Esophagus squamous epithelium (tissue), 5 donors: ENCODE results near the gene RNF180. TPM values are rescaled to one million over a fixed set of nuclear protein-coding genes. Genes with fewer than 3 reads are reported as not detected.

ENCODE experiments used
- DNase-seq: peaks from one replicate; lab custom pipeline; 2025; lab: John Stamatoyannopoulos, UW
- H3K27ac ChIP-seq, 4 donors: fragments of 200-600 bp; sonication (generic); one replicate each; pipeline ENCODE4 v1.5.1; 2016 to 2019; ENCODE audit warnings: mild to moderate bottlenecking in 1 of 4
- H3K27me3 ChIP-seq, 4 donors: fragments of 200-600 bp; sonication (generic); 1 replicate in 3 of 4; 2 replicates in 1 of 4; pipeline versions ENCODE4 v1.5.1 to v1.6.0; 2017 to 2021; ENCODE audit warnings: antibody characterized with exemption in 1 of 4
- H3K36me3 ChIP-seq, 3 donors: fragments of 200-600 bp; sonication (generic); one replicate each; pipeline ENCODE4 v1.5.1; 2016 to 2019
- H3K4me1 ChIP-seq, 3 donors: fragments of 200-600 bp; sonication (generic); one replicate each; pipeline ENCODE4 v1.5.1; 2017 to 2019
- H3K4me3 ChIP-seq, 4 donors: fragments of 200-600 bp; sonication (generic); 1 replicate in 3 of 4; 2 replicates in 1 of 4; pipeline ENCODE4 v1.5.1; 2016 to 2019; ENCODE audit warnings: mild to moderate bottlenecking in 2 of 4, moderate library complexity in 1 of 4
- H3K9me3 ChIP-seq, 3 donors: fragments of 200-600 bp; sonication (generic); one replicate each; pipeline ENCODE4 v1.5.1; 2016 to 2019
- POLR2A ChIP-seq, 4 donors: fragments of 450-650 bp; IDR thresholded peaks; one replicate each; pipeline ENCODE4 v1.6.1; 2017; ENCODE audit warnings: antibody characterized with exemption in 4 of 4, mild to moderate bottlenecking in 4 of 4, moderate library complexity in 3 of 4
- WGBS, 2 donors: methylation state at CpG; one replicate each; pipeline ENCODE4 v1.1.5; 2018; 5-methylcytosine and 5-hydroxymethylcytosine counted together
- intact Hi-C: fragments of 100-400 bp; cut with DNase I; formaldehyde crosslinking; loops from one replicate; pipeline ENCODE4 v1.15.0; 2022
- total RNA-seq, 4 donors: library from RNA; depleted of rRNA; stranded (reverse); fragments of >200 nt; gene quantifications; one replicate each; pipeline ENCODE4 v1.1.0, GENCODE V29; 2016
- TF ChIP-seq, protein P1 (sequence below), 6 experiments: fragments of 450-650 bp in 4 of 6; fragments of 200-600 bp in 2 of 6; sonication (generic) in 2 of 6; IDR thresholded peaks; one replicate each; pipeline ENCODE4 v1.5.1; 2016 to 2019; ENCODE audit warnings: antibody characterized with exemption in 6 of 6, mild to moderate bottlenecking in 4 of 6, moderate library complexity in 4 of 6
- donor health status: DM: yes; HTN: yes; CAD: no.

RNF180 gene
- total RNA-seq, 4 donors from 2014 or later, result 2.1 to 9.5 (median 3.3) TPM

DNA sequence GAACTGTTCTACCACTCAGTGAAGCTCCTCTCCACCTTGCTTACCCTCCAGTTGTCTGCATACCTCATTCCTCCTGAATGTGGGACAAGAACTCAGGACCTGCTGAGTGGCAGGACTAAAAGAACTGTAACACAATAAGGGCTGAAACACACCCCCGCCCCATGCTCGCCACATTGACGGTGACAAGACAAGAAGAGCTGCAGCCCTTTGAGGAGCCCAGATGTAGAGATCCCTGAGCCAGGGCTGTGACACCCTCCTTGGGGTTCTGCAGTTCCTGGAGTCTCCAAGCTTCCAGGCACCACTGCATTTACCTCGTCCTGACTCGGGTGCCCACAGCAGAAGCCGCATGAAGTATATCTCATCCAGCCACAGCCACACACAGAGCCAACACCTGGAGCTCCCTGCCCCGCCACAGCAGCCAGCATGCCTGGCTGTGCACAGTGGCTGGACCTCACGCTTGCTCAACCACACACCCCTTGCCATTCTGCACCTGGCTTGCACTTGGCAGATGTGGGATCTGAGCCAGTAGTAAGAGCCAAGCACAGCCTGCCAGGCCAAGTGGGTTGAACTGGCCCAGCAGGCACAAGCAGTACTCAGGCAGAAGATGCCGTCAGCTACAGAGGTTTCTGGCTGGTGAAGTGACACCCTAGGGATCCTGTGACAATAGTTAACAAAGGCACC, 166.1 kb downstream of the RNF180 start:
- intact Hi-C loops, result no loop called here
- no peaks in the 10 kb centered on the region for H3K27me3 ChIP-seq
- 33 to 82% methylated on average over 3 to 6 of the region's 9 CpGs for WGBS, 2 donors
- H3K36me3 ChIP-seq, result peaks cover 0 to 15% (median 0%) of the 10 kb centered on the region in 3 donors
- no peaks in the 10 kb centered on the region for H3K9me3 ChIP-seq
- no peak for DNase-seq
- no peak for TF ChIP-seq POLR2A (IDR thresholded peaks at IDR 0.05)
- TF ChIP-seq, protein P1, sequence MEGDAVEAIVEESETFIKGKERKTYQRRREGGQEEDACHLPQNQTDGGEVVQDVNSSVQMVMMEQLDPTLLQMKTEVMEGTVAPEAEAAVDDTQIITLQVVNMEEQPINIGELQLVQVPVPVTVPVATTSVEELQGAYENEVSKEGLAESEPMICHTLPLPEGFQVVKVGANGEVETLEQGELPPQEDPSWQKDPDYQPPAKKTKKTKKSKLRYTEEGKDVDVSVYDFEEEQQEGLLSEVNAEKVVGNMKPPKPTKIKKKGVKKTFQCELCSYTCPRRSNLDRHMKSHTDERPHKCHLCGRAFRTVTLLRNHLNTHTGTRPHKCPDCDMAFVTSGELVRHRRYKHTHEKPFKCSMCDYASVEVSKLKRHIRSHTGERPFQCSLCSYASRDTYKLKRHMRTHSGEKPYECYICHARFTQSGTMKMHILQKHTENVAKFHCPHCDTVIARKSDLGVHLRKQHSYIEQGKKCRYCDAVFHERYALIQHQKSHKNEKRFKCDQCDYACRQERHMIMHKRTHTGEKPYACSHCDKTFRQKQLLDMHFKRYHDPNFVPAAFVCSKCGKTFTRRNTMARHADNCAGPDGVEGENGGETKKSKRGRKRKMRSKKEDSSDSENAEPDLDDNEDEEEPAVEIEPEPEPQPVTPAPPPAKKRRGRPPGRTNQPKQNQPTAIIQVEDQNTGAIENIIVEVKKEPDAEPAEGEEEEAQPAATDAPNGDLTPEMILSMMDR (IDR thresholded peaks at IDR 0.05), result no peak
- H3K4me3 ChIP-seq, result no peak overlapping the region
- no peak overlapping the region for H3K27ac ChIP-seq
- H3K4me1 ChIP-seq, result peaks cover 0 to 16% (median 0%) of the 10 kb centered on the region in 3 donors

DNA sequence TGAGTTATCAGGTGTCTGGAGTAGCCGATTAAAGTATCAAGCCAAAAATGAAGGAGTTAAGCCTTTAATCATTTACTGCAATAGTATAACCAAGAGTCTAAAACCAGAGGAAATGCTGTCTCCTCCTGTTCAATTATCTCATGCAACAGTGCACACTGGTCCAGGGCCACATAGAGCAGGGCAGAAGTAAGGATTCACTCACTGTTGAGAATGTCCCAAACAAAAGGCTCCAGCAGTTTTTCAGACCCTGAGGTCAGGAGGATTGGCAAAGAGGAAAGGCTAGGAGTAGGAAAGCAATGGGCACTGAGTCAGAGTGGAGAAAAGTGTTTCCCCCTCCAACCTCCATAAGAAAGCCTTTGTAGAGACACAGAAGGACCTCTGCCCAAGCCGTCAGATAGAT, 168.2 kb downstream of the RNF180 start:
- WGBS, 2 donors, result 76 to 82% methylated on average over 2 of the region's 2 CpGs
- Histone ChIP-seq H3K27me3 (no peaks in the 10 kb centered on the region), H3K9me3 (no peaks in the 10 kb centered on the region), H3K4me1 (peaks cover 0 to 16% (median 0%) of the 10 kb centered on the region in 3 donors), H3K27ac (no peak overlapping the region), H3K4me3 (no peak overlapping the region), H3K36me3 (peaks cover 0 to 15% (median 0%) of the 10 kb centered on the region in 3 donors)
- TF ChIP-seq, protein P1 (IDR thresholded peaks at IDR 0.05), result no peak
- TF ChIP-seq POLR2A (IDR thresholded peaks at IDR 0.05), result no peak
- intact Hi-C loops, result no loop called here
- no peak for DNase-seq

DNA sequence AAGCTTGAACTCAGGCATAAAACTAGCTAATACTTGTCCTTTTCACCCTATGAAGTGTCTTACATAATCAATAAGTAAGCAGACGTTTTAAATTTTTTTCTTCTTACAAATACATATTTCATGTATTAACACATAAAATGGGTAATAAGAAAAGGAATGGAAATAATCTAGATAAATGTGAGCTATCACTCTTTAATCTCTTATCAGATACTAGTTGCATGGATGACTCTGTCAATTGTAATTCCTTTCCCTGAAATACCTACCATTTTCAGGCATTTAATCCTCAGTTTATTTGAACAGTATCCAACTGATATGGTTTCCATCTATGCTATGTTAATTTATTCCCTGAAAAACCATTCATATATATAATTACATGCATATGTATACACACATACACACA, 174.1 kb downstream of the RNF180 start:
- intact Hi-C loops, result no loop called here
- H3K27ac ChIP-seq, result no peak overlapping the region
- no peak overlapping the region for H3K4me3 ChIP-seq
- DNase-seq, result no peak
- H3K4me1 ChIP-seq, result peaks cover 0 to 6% (median 0%) of the 10 kb centered on the region in 3 donors
- TF ChIP-seq POLR2A (IDR thresholded peaks at IDR 0.05), result no peak
- 30 to 38% methylated on average over 1 of the region's 1 CpG for WGBS, 2 donors
- no peaks in the 10 kb centered on the region for H3K36me3 ChIP-seq
- H3K27me3 ChIP-seq, result no peaks in the 10 kb centered on the region
- no peaks in the 10 kb centered on the region for H3K9me3 ChIP-seq

DNA sequence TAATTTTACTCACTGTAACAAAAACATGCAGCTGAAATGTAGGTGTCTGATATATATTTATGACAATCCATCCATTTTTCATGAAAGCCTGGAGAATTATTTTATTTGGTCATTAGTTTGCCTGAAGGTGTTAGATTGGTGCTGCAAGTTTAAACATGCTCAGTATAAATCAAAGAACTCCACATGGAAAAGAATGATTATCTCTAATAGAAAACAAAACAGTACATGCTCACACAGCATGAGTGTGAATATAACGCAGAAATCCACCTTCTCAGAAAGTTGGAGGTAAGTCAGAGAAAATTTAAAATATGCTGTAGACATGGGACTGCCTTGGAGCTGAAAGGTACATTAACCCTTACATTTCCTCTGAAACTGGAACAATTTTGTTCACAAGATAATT, 174.7 kb downstream of the RNF180 start:
- H3K27me3 ChIP-seq, result no peaks in the 10 kb centered on the region
- no peaks in the 10 kb centered on the region for H3K9me3 ChIP-seq
- DNase-seq, result no peak
- no peaks in the 10 kb centered on the region for H3K36me3 ChIP-seq
- TF ChIP-seq POLR2A (IDR thresholded peaks at IDR 0.05), result no peak
- TF ChIP-seq, protein P1 (IDR thresholded peaks at IDR 0.05), result no peak
- intact Hi-C loops, result no loop called here
- H3K27ac ChIP-seq, result no peak overlapping the region
- peaks cover 0 to 6% (median 0%) of the 10 kb centered on the region in 3 donors for H3K4me1 ChIP-seq
- WGBS, 2 donors, result 30 to 44% methylated on average over 1 of the region's 1 CpG
- no peak overlapping the region for H3K4me3 ChIP-seq

DNA sequence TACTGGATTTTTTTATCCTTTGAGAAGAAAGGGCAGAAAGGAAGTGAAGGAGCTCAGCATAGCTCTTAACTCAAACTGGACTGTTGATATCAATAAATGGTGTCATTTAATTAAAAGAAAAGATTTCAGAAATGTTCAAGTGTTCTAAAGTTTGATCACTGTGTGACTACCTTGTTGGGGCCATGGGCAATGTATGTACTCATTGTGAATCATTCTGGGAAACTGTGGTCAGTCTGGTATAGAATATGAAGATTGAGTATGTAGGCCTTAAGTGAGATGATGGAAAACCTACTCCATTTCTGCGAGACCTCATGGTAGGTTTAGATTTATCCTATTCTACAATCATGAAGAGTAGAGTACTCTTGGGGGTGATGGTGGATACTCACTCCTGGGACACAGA, 175.7 kb downstream of the RNF180 start:
- Histone ChIP-seq H3K36me3 (no peaks in the 10 kb centered on the region), H3K9me3 (no peaks in the 10 kb centered on the region), H3K4me3 (no peak overlapping the region), H3K4me1 (peaks cover 0 to 6% (median 0%) of the 10 kb centered on the region in 3 donors), H3K27ac (no peak overlapping the region), H3K27me3 (no peaks in the 10 kb centered on the region)
- 89 to 91% methylated on average over 1 of the region's 1 CpG for WGBS, 2 donors
- intact Hi-C loops, result no loop called here
- DNase-seq, result no peak
- TF ChIP-seq, protein P1 (IDR thresholded peaks at IDR 0.05), result no peak
- no peak for TF ChIP-seq POLR2A (IDR thresholded peaks at IDR 0.05)
